Skeletal muscle satellite cell (primary cell): Measurements from ENCODE around the gene CD99L2.

Source experiments
- H3K27me3 ChIP-seq: 2 replicates; pipeline ENCODE4 v1.7.0; 2013; ENCODE audit warnings: low read length; ENCODE audit not compliant: control insufficient read depth, insufficient read depth
- H3K36me3 ChIP-seq: 2 replicates; pipeline ENCODE4 v1.7.0; 2013; ENCODE audit warnings: mild to moderate bottlenecking, control low read depth, low read length; ENCODE audit not compliant: insufficient read depth
- H3K4me1 ChIP-seq: 2 replicates; pipeline ENCODE4 v1.7.0; 2013; ENCODE audit warnings: low read length; ENCODE audit not compliant: control insufficient read depth, insufficient read depth
- H3K4me2 ChIP-seq: 2 replicates; pipeline ENCODE4 v1.7.0; 2013; ENCODE audit warnings: mild to moderate bottlenecking, low read length
- H3K4me3 ChIP-seq: 2 replicates; pipeline ENCODE4 v1.7.0; 2013; ENCODE audit warnings: low read length
- H3K9ac ChIP-seq: 2 replicates; pipeline ENCODE4 v1.7.0; 2013; ENCODE audit warnings: mild to moderate bottlenecking, low read depth, low read length, moderate library complexity
- H3K9me3 ChIP-seq: replicated peaks from 2 replicates; pipeline ENCODE4 v1.7.0; 2013; ENCODE audit warnings: mild to moderate bottlenecking, control low read depth, low read length

Gene CD99L2

GRCh38 chrX:150761176-150761818, 137.2 kb downstream of the CD99L2 start:
- H3K4me3 ChIP-seq = no peak overlapping the region
- H3K36me3 ChIP-seq = no peaks in the 10 kb centered on the region
- H3K9ac ChIP-seq = no peak overlapping the region
- no peaks in the 10 kb centered on the region for H3K4me1 ChIP-seq
- H3K27me3 ChIP-seq = no peaks in the 10 kb centered on the region
- H3K9me3 ChIP-seq = peaks cover 4% of the 10 kb centered on the region
- H3K4me2 ChIP-seq = no peak overlapping the region

- Histone ChIP-seq H3K4me1 (no peaks in the 10 kb centered on the region), H3K9me3 (peaks cover 4% of the 10 kb centered on the region), H3K4me2 (no peak overlapping the region), H3K4me3 (no peak overlapping the region), H3K27me3 (no peaks in the 10 kb centered on the region), H3K9ac (no peak overlapping the region), H3K36me3 (no peaks in the 10 kb centered on the region)
These were observed 138.7 kb downstream of the CD99L2 start for GRCh38 chrX:150759568-150760416.

GRCh38 chrX:150757371-150757770, 141.1 kb downstream of the CD99L2 start:
- Histone ChIP-seq H3K4me1 (no peaks in the 10 kb centered on the region), H3K4me2 (no peak overlapping the region), H3K27me3 (no peaks in the 10 kb centered on the region), H3K36me3 (no peaks in the 10 kb centered on the region), H3K9me3 (peaks cover 4% of the 10 kb centered on the region), H3K9ac (no peak overlapping the region), H3K4me3 (no peak overlapping the region)

GRCh38 chrX:150753968-150754367, 144.5 kb downstream of the CD99L2 start:
- Histone ChIP-seq H3K4me1 (no peaks in the 10 kb centered on the region), H3K36me3 (no peaks in the 10 kb centered on the region), H3K4me2 (no peak overlapping the region), H3K9me3 (no peaks in the 10 kb centered on the region), H3K9ac (no peak overlapping the region), H3K27me3 (no peaks in the 10 kb centered on the region), H3K4me3 (no peak overlapping the region)

GRCh38 chrX:150753357-150753756, 145.1 kb downstream of the CD99L2 start:
- H3K4me3 ChIP-seq = no peak overlapping the region
- H3K27me3 ChIP-seq = no peaks in the 10 kb centered on the region
- no peaks in the 10 kb centered on the region for H3K4me1 ChIP-seq
- no peak overlapping the region for H3K4me2 ChIP-seq
- no peaks in the 10 kb centered on the region for H3K9me3 ChIP-seq
- H3K36me3 ChIP-seq = no peaks in the 10 kb centered on the region
- no peak overlapping the region for H3K9ac ChIP-seq

GRCh38 chrX:150752124-150752523, 146.3 kb downstream of the CD99L2 start:
- Histone ChIP-seq H3K9me3 (no peaks in the 10 kb centered on the region), H3K9ac (no peak overlapping the region), H3K27me3 (no peaks in the 10 kb centered on the region), H3K36me3 (no peaks in the 10 kb centered on the region), H3K4me2 (no peak overlapping the region), H3K4me1 (no peaks in the 10 kb centered on the region), H3K4me3 (no peak overlapping the region)

- H3K4me1 ChIP-seq = peaks cover 8% of the 10 kb centered on the region
- H3K4me2 ChIP-seq = no peak overlapping the region
- no peak overlapping the region for H3K4me3 ChIP-seq
- no peaks in the 10 kb centered on the region for H3K27me3 ChIP-seq
- no peak overlapping the region for H3K9ac ChIP-seq
- H3K9me3 ChIP-seq = no peaks in the 10 kb centered on the region
- peaks cover 5% of the 10 kb centered on the region for H3K36me3 ChIP-seq
These were observed 162.0 kb downstream of the CD99L2 start for GRCh38 chrX:150736475-150736874.

- H3K4me3 ChIP-seq = no peak overlapping the region
- no peak overlapping the region for H3K9ac ChIP-seq
- H3K27me3 ChIP-seq = no peaks in the 10 kb centered on the region
- peaks cover 21% of the 10 kb centered on the region for H3K4me1 ChIP-seq
- H3K9me3 ChIP-seq = no peaks in the 10 kb centered on the region
- H3K4me2 ChIP-seq = peak overlapping the region; percentile 34
- H3K36me3 ChIP-seq = peaks cover 5% of the 10 kb centered on the region
These were observed 166.7 kb downstream of the CD99L2 start for GRCh38 chrX:150731795-150732194.

GRCh38 chrX:150730719-150731118, 167.7 kb downstream of the CD99L2 start:
- peaks cover 21% of the 10 kb centered on the region for H3K4me1 ChIP-seq
- H3K9ac ChIP-seq = no peak overlapping the region
- peaks cover 5% of the 10 kb centered on the region for H3K36me3 ChIP-seq
- no peaks in the 10 kb centered on the region for H3K9me3 ChIP-seq
- no peaks in the 10 kb centered on the region for H3K27me3 ChIP-seq
- no peak overlapping the region for H3K4me3 ChIP-seq
- H3K4me2 ChIP-seq = no peak overlapping the region

- Histone ChIP-seq H3K4me2 (no peak overlapping the region), H3K4me1 (peaks cover 21% of the 10 kb centered on the region), H3K36me3 (peaks cover 5% of the 10 kb centered on the region), H3K9ac (no peak overlapping the region), H3K27me3 (no peaks in the 10 kb centered on the region), H3K4me3 (no peak overlapping the region), H3K9me3 (no peaks in the 10 kb centered on the region)
These were observed 168.5 kb downstream of the CD99L2 start for GRCh38 chrX:150729956-150730355.

GRCh38 chrX:150719621-150720020, 178.8 kb downstream of the CD99L2 start:
- Histone ChIP-seq H3K4me2 (no peak overlapping the region), H3K36me3 (no peaks in the 10 kb centered on the region), H3K27me3 (no peaks in the 10 kb centered on the region), H3K9ac (no peak overlapping the region), H3K4me1 (no peaks in the 10 kb centered on the region), H3K4me3 (no peak overlapping the region), H3K9me3 (no peaks in the 10 kb centered on the region)
